Measurements from ENCODE around the gene POM121L2. TPM values are rescaled to one million over a fixed set of nuclear protein-coding genes. Genes with fewer than 3 reads are reported as not detected.

POM121L2 gene
- total and polyA plus RNA-seq, 5 experiments from 2014 or later: not detected

GRCh38 chr6:27314046-27314445 is 2.0 kb upstream of the POM121L2 start:
- Mint-ChIP-seq H3K27me3 (peaks cover 37 to 80% (median 55%) of the 10 kb centered on the region in 5 donors), H3K36me3 (no peaks in the 10 kb centered on the region), H3K4me3 (no peak overlapping the region), H3K4me1 (peaks cover 7 to 12% (median 11%) of the 10 kb centered on the region in 4 donors), H3K27ac (no peak overlapping the region), H3K9me3 (no peaks in the 10 kb centered on the region)
- DNase-seq: no peak
- POLR2A ChIA-PET: no interaction called here
- ATAC-seq: no peak

- H3K36me3 Mint-ChIP-seq: no peaks in the 10 kb centered on the region
- H3K27ac Mint-ChIP-seq: peak overlapping the region in 2 of 10 donors; percentile 37 to 41
- DNase-seq (no peak), ATAC-seq (peak in 1 of 2 donors; percentile 51)
- H3K27me3 Mint-ChIP-seq: peaks cover 45 to 89% (median 65%) of the 10 kb centered on the region in 5 donors
- POLR2A ChIA-PET: no interaction called here
- H3K4me1 Mint-ChIP-seq: peaks cover 7 to 12% (median 11%) of the 10 kb centered on the region in 4 donors
- H3K9me3 Mint-ChIP-seq: no peaks in the 10 kb centered on the region
- H3K4me3 Mint-ChIP-seq: peak overlapping the region; percentile 75 to 89 (median 81)
Measured at GRCh38 chr6:27312950-27313271, 838 bp upstream of the POM121L2 start.

GRCh38 chr6:27311806-27312145 is 297 bp downstream of the POM121L2 start:
- POLR2A ChIA-PET: interaction anchor here (0.5 to 0.8 kb wide), 2 partner anchors 66 to 227 kb away, joined by 4 read pairs; no protein-coding TSS in a partner anchor
- Mint-ChIP-seq H3K27ac (peak overlapping the region in 1 of 10 donors; percentile 68), H3K9me3 (no peaks in the 10 kb centered on the region), H3K4me1 (peaks cover 7 to 12% (median 11%) of the 10 kb centered on the region in 4 donors), H3K36me3 (no peaks in the 10 kb centered on the region), H3K27me3 (peaks cover 49 to 89% (median 71%) of the 10 kb centered on the region in 5 donors), H3K4me3 (peak overlapping the region; percentile 75 to 89 (median 81))
- ATAC-seq (no peak), DNase-seq (no peak)

- Mint-ChIP-seq H3K4me1 (no peaks in the 10 kb centered on the region), H3K27ac (peak overlapping the region in 1 of 10 donors; percentile 86), H3K36me3 (peaks cover 0 to 24% (median 3%) of the 10 kb centered on the region in 3 donors), H3K27me3 (peaks cover 61 to 100% (median 72%) of the 10 kb centered on the region in 5 donors), H3K9me3 (peaks cover 0 to 41% (median 10%) of the 10 kb centered on the region in 9 donors), H3K4me3 (no peak overlapping the region)
- DNase-seq (no peak), ATAC-seq (no peak)
- POLR2A ChIA-PET: no interaction called here
Measured at GRCh38 chr6:27303613-27304272, 8.3 kb downstream of the POM121L2 start.

- Mint-ChIP-seq H3K9me3 (peaks cover 0 to 78% (median 44%) of the 10 kb centered on the region in 9 donors), H3K36me3 (peaks cover 5 to 64% (median 13%) of the 10 kb centered on the region in 3 donors), H3K4me1 (peaks cover 0 to 4% (median 1%) of the 10 kb centered on the region in 4 donors), H3K27me3 (peaks cover 71 to 100% (median 82%) of the 10 kb centered on the region in 5 donors), H3K4me3 (peak overlapping the region in 2 of 10 donors; percentile 5 to 28), H3K27ac (peak overlapping the region in 1 of 10 donors; percentile 90)
- POLR2A ChIA-PET: interaction anchor here (0.6 kb wide), 1 partner anchor 729 kb away, joined by 3 read pairs; no protein-coding TSS in a partner anchor
- no peak for DNase-seq
- ATAC-seq: no peak
Measured at GRCh38 chr6:27297857-27298730, 14.0 kb downstream of the POM121L2 start.

- H3K9me3 Mint-ChIP-seq: peaks cover 0 to 73% (median 40%) of the 10 kb centered on the region in 9 donors
Measured at GRCh38 chr6:27297484-27297856, 14.6 kb downstream of the POM121L2 start.

GRCh38 chr6:27296106-27296783 is 15.8 kb downstream of the POM121L2 start:
- POLR2A ChIA-PET: no interaction called here
- Mint-ChIP-seq H3K9me3 (peaks cover 8 to 81% (median 45%) of the 10 kb centered on the region in 9 donors), H3K27me3 (peaks cover 65 to 97% (median 81%) of the 10 kb centered on the region in 5 donors), H3K36me3 (peaks cover 9 to 69% (median 20%) of the 10 kb centered on the region in 3 donors), H3K4me3 (peak overlapping the region in 4 of 10 donors; percentile 11 to 53 (median 20)), H3K4me1 (peaks cover 0 to 4% (median 1%) of the 10 kb centered on the region in 4 donors), H3K27ac (peak overlapping the region in 2 of 10 donors; percentile 63 to 79)
- ATAC-seq (no peak), DNase-seq (no peak)

More at GRCh38 chr6:27297484-27297856, 14.6 kb downstream of the POM121L2 start:
- ATAC-seq (no peak), DNase-seq (no peak)
- H3K27me3 Mint-ChIP-seq: peaks cover 66 to 97% (median 77%) of the 10 kb centered on the region in 5 donors
- H3K27ac Mint-ChIP-seq: peak overlapping the region in 2 of 10 donors; percentile 3 to 90
- H3K4me1 Mint-ChIP-seq: peaks cover 0 to 4% (median 1%) of the 10 kb centered on the region in 4 donors
- H3K4me3 Mint-ChIP-seq: peak overlapping the region in 2 of 10 donors; percentile 5 to 18
- H3K36me3 Mint-ChIP-seq: peaks cover 5 to 62% (median 11%) of the 10 kb centered on the region in 3 donors
- POLR2A ChIA-PET: interaction anchor here (0.6 kb wide), 1 partner anchor 729 kb away, joined by 3 read pairs; no protein-coding TSS in a partner anchor

GRCh38 chr6:27295301-27296079 is 16.6 kb downstream of the POM121L2 start:
- peaks cover 14 to 73% (median 23%) of the 10 kb centered on the region in 3 donors for H3K36me3 Mint-ChIP-seq
- H3K9me3 Mint-ChIP-seq: peaks cover 8 to 85% (median 50%) of the 10 kb centered on the region in 9 donors
- peak overlapping the region in 2 of 10 donors; percentile 43 to 63 for H3K27ac Mint-ChIP-seq
- peaks cover 67 to 97% (median 84%) of the 10 kb centered on the region in 5 donors for H3K27me3 Mint-ChIP-seq
- POLR2A ChIA-PET: no interaction called here
- ATAC-seq (no peak), DNase-seq (no peak)
- peak overlapping the region in 4 of 10 donors; percentile 6 to 27 (median 20) for H3K4me3 Mint-ChIP-seq
- H3K4me1 Mint-ChIP-seq: peaks cover 0 to 4% (median 1%) of the 10 kb centered on the region in 4 donors

GRCh38 chr6:27294409-27294808 is 17.7 kb downstream of the POM121L2 start:
- peaks cover 0 to 6% (median 2%) of the 10 kb centered on the region in 4 donors for H3K4me1 Mint-ChIP-seq
- H3K36me3 Mint-ChIP-seq: peaks cover 17 to 78% (median 28%) of the 10 kb centered on the region in 3 donors
- H3K27me3 Mint-ChIP-seq: peaks cover 68 to 97% (median 86%) of the 10 kb centered on the region in 5 donors
- no peak for ATAC-seq
- POLR2A ChIA-PET: interaction anchor here (0.6 kb wide), 1 partner anchor 11 kb away, joined by 4 read pairs; no protein-coding TSS in a partner anchor
- H3K9me3 Mint-ChIP-seq: peaks cover 8 to 90% (median 56%) of the 10 kb centered on the region in 9 donors
- DNase-seq: no peak
- peak overlapping the region in 1 of 10 donors; percentile 33 for H3K4me3 Mint-ChIP-seq
- peak overlapping the region in 1 of 10 donors; percentile 63 for H3K27ac Mint-ChIP-seq

GRCh38 chr6:27293436-27294098 is 18.5 kb downstream of the POM121L2 start:
- H3K27ac Mint-ChIP-seq: peak overlapping the region in 2 of 10 donors; percentile 34 to 89
- H3K27me3 Mint-ChIP-seq: peaks cover 70 to 97% (median 89%) of the 10 kb centered on the region in 5 donors
- peaks cover 8 to 90% (median 60%) of the 10 kb centered on the region in 9 donors for H3K9me3 Mint-ChIP-seq

GRCh38 chr6:27290850-27291208 is 21.2 kb downstream of the POM121L2 start:
- Mint-ChIP-seq H3K9me3 (peaks cover 8 to 85% (median 54%) of the 10 kb centered on the region in 9 donors), H3K4me3 (peak overlapping the region in 3 of 10 donors; percentile 12 to 45 (median 39)), H3K4me1 (peaks cover 0 to 6% (median 5%) of the 10 kb centered on the region in 4 donors), H3K36me3 (peaks cover 21 to 76% (median 33%) of the 10 kb centered on the region in 3 donors), H3K27me3 (peaks cover 69 to 97% (median 88%) of the 10 kb centered on the region in 5 donors), H3K27ac (peak overlapping the region in 2 of 10 donors; percentile 53 to 85)
- POLR2A ChIA-PET: no interaction called here
- no peak for ATAC-seq
- DNase-seq: no peak

More at GRCh38 chr6:27293436-27294098, 18.5 kb downstream of the POM121L2 start:
- Mint-ChIP-seq H3K4me3 (peak overlapping the region in 2 of 10 donors; percentile 9 to 41), H3K4me1 (peaks cover 0 to 6% (median 2%) of the 10 kb centered on the region in 4 donors), H3K36me3 (peaks cover 20 to 78% (median 28%) of the 10 kb centered on the region in 3 donors)
- POLR2A ChIA-PET: no interaction called here
- ATAC-seq: no peak
- DNase-seq: no peak

Data from naive thymus-derived CD8-positive, alpha-beta T cell (primary cell).